ENCODE data around the gene AGPAT4.

GRCh38 chr6:161152907-161153662 lies 120.8 kb downstream of the AGPAT4 start:
- TF ChIP-seq CTCF (IDR thresholded peaks at IDR 0.05; ENCODE audit: low read length) = no peak
- TF ChIP-seq EZH2 (IDR thresholded peaks at IDR 0.05; ENCODE audit: borderline replicate concordance, low read length) = no peak

Measured in OCI-LY1 (cell line).